Suprapubic skin (tissue), 4 donors: ENCODE results near the gene FNBP1L. TPM values are rescaled to one million over a fixed set of nuclear protein-coding genes. Genes with fewer than 3 reads are reported as not detected.

Source experiments
- DNase-seq, 2 donors: peaks; one replicate each; pipeline ENCODE4 v3.0.0-alpha.2; 2019; ENCODE audit warnings: low spot score in 2 of 2
- H3K27ac ChIP-seq: fragments of 200-600 bp; sonication (generic); one replicate; pipeline ENCODE4 v1.5.1; 2019
- H3K27me3 ChIP-seq: fragments of 200-600 bp; sonication (generic); one replicate; pipeline ENCODE4 v1.5.1; 2019
- H3K36me3 ChIP-seq: fragments of 200-600 bp; sonication (generic); one replicate; pipeline ENCODE4 v1.5.1; 2019
- H3K4me1 ChIP-seq: fragments of 200-600 bp; sonication (generic); one replicate; pipeline ENCODE4 v1.5.1; 2019
- H3K4me3 ChIP-seq: fragments of 200-600 bp; sonication (generic); one replicate; pipeline ENCODE4 v1.5.1; 2019; ENCODE audit warnings: mild to moderate bottlenecking
- H3K9me3 ChIP-seq: fragments of 200-600 bp; sonication (generic); one replicate; pipeline ENCODE4 v1.5.1; 2019
- EP300 ChIP-seq: sonication (generic); formaldehyde crosslinking; IDR thresholded peaks from one replicate; pipeline ENCODE4 v1.6.1; 2017; ENCODE audit warnings: antibody characterized with exemption
- POLR2A ChIP-seq, 2 donors: fragments of 450-650 bp; IDR thresholded peaks; one replicate each; pipeline ENCODE4 v1.6.1; 2017; ENCODE audit warnings: antibody characterized with exemption in 2 of 2, mild to moderate bottlenecking in 2 of 2, moderate library complexity in 2 of 2
- POLR2AphosphoS5 ChIP-seq, 3 donors: sonication (generic); formaldehyde crosslinking; IDR thresholded peaks; one replicate each; pipeline ENCODE4 v1.6.1; 2017; ENCODE audit warnings: antibody characterized with exemption in 3 of 3
- WGBS: methylation state at CpG from one replicate; pipeline ENCODE4 v1.1.5; 2018; 5-methylcytosine and 5-hydroxymethylcytosine counted together
- total RNA-seq, 4 donors: library from RNA; depleted of rRNA; stranded (reverse); fragments of >200 nt; gene quantifications; one replicate each; pipeline ENCODE4 v1.1.0, GENCODE V29; 2016
- TF ChIP-seq, protein P1 (sequence below), 2 donors: fragments of 200-600 bp in 1 of 2; fragments of 450-650 bp in 1 of 2; sonication (generic) in 1 of 2; IDR thresholded peaks; one replicate each; pipeline ENCODE4 v1.5.1; 2016 to 2019; ENCODE audit warnings: antibody characterized with exemption in 2 of 2, mild to moderate bottlenecking in 1 of 2, moderate library complexity in 1 of 2

FNBP1L gene
- total RNA-seq, 4 donors from 2014 or later: 18.6 to 60.8 (median 25.2) TPM

DNA sequence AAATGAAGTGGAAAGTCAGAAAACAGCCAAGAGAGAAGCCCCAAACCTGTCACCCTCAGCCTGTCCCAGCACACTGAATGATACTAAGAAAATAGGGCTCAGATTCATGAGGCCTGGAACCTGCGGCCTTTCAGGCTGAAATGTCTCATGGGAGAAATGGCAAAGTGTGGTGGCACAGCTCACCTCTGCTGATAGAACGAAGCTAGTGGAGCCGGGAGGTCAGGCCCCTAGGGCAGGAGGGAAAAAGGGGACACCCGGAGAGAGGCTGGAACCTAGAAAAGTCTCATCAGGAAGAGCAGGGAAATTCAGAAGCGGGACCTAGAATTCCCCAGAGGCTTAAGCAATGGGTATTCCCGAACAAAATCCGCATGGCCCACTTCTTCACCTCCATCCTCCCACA lies 126.6 kb downstream of the FNBP1L start:
- Histone ChIP-seq H3K36me3 (peaks cover 53% of the 10 kb centered on the region), H3K27me3 (no peaks in the 10 kb centered on the region), H3K27ac (no peak overlapping the region), H3K4me3 (no peak overlapping the region), H3K4me1 (peaks cover 8% of the 10 kb centered on the region), H3K9me3 (no peaks in the 10 kb centered on the region)
- no peak for TF ChIP-seq POLR2AphosphoS5 (IDR thresholded peaks at IDR 0.05)
- TF ChIP-seq, protein P1, sequence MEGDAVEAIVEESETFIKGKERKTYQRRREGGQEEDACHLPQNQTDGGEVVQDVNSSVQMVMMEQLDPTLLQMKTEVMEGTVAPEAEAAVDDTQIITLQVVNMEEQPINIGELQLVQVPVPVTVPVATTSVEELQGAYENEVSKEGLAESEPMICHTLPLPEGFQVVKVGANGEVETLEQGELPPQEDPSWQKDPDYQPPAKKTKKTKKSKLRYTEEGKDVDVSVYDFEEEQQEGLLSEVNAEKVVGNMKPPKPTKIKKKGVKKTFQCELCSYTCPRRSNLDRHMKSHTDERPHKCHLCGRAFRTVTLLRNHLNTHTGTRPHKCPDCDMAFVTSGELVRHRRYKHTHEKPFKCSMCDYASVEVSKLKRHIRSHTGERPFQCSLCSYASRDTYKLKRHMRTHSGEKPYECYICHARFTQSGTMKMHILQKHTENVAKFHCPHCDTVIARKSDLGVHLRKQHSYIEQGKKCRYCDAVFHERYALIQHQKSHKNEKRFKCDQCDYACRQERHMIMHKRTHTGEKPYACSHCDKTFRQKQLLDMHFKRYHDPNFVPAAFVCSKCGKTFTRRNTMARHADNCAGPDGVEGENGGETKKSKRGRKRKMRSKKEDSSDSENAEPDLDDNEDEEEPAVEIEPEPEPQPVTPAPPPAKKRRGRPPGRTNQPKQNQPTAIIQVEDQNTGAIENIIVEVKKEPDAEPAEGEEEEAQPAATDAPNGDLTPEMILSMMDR (IDR thresholded peaks at IDR 0.05): no peak
- TF ChIP-seq POLR2A (IDR thresholded peaks at IDR 0.05): no peak
- no peak for TF ChIP-seq EP300
- 87% methylated on average over 7 of the region's 7 CpGs for WGBS
- DNase-seq: no peak

DNA sequence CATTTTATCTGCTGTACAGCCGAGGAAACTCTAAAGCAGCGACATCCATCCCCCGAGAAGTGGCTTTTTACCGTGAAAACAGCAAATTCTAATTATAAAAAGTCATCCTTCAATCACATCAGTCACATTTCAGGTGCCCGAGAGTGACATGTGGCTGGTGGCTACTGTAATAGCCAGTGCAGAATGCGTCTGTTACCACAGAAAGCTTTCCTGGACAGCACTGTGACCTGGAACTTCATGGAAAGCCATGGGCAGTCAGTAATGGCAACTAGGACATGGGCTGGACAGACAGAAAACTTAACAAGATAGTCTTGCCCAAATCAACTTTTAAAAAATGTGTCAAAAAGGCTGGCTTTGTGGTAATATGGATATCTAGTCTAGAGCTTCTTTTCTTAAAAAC lies 127.1 kb downstream of the FNBP1L start:
- H3K4me1 ChIP-seq: peaks cover 12% of the 10 kb centered on the region
- DNase-seq: no peak
- peaks cover 53% of the 10 kb centered on the region for H3K36me3 ChIP-seq
- TF ChIP-seq, protein P1 (IDR thresholded peaks at IDR 0.05): no peak
- no peak for TF ChIP-seq EP300
- TF ChIP-seq POLR2A (IDR thresholded peaks at IDR 0.05): no peak
- no peak for TF ChIP-seq POLR2AphosphoS5 (IDR thresholded peaks at IDR 0.05)
- H3K4me3 ChIP-seq: no peak overlapping the region
- no peaks in the 10 kb centered on the region for H3K27me3 ChIP-seq
- 93% methylated on average over 6 of the region's 6 CpGs for WGBS
- no peak overlapping the region for H3K27ac ChIP-seq
- H3K9me3 ChIP-seq: no peaks in the 10 kb centered on the region

DNA sequence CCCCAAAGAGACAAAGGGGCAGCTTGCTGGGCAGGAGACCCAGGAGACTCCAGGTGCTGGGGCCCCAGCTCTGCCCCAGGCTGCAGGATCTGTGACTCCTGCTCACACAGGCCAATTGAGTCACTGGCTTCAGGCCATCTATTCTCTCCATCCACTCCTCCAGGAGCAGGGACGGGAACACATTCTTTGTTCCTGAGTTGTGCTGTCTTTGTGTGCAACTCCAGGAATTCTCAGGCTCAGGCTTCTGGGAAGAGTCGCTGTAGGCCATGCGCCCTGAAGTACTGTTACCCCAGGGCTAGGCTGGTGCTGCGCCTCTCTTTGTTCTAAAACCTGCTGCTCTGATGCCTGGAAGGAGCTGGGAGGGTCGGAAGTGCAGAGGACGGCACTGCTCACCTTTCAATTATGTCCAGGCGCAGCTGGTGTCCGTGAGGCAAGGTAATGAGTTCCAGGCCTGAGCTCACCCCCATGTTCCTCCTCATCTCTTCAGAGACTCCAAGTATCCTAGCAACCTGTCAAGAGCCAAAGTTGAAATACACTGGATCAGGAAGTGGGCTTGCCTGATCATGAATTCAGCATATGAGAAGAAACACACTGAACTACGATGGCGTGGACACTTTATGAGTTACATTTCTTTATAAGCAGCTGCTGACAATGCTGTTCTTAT lies 127.8 kb downstream of the FNBP1L start:
- TF ChIP-seq, protein P1 (IDR thresholded peaks at IDR 0.05): no peak
- no peak for TF ChIP-seq POLR2AphosphoS5 (IDR thresholded peaks at IDR 0.05)
- TF ChIP-seq EP300: no peak
- no peak for TF ChIP-seq POLR2A (IDR thresholded peaks at IDR 0.05)
- no peak for DNase-seq
- no peak overlapping the region for H3K4me3 ChIP-seq
- H3K4me1 ChIP-seq: peaks cover 15% of the 10 kb centered on the region
- no peaks in the 10 kb centered on the region for H3K27me3 ChIP-seq
- H3K36me3 ChIP-seq: peaks cover 49% of the 10 kb centered on the region
- H3K27ac ChIP-seq: no peak overlapping the region
- 75% methylated on average over 5 of the region's 10 CpGs for WGBS
- no peaks in the 10 kb centered on the region for H3K9me3 ChIP-seq

DNA sequence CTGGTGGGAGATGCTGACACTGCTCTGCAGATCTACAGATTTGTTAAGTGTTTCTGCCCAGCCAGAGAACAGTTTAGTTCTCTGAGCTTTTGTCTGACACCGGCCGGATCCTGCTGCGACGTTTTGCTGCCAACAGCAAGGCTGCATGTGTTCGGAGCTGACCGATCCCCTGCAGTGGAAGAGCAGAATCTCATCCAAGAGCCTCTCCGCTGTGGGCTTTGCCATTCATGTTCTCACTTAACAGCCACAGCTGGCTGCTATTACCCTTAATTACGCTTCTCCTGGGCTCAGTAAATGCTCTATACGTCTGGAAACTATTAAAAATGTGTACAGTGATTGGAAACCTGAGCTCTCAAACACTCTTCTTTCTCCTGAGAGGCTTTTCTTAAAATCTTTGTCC lies 128.4 kb downstream of the FNBP1L start:
- no peaks in the 10 kb centered on the region for H3K9me3 ChIP-seq
- 49% methylated on average over 9 of the region's 9 CpGs for WGBS
- peaks cover 15% of the 10 kb centered on the region for H3K4me1 ChIP-seq
- H3K4me3 ChIP-seq: no peak overlapping the region
- TF ChIP-seq, protein P1 (IDR thresholded peaks at IDR 0.05): no peak
- TF ChIP-seq POLR2A (IDR thresholded peaks at IDR 0.05) (no peak), POLR2AphosphoS5 (IDR thresholded peaks at IDR 0.05) (no peak), EP300 (no peak)
- H3K36me3 ChIP-seq: peaks cover 46% of the 10 kb centered on the region
- no peaks in the 10 kb centered on the region for H3K27me3 ChIP-seq
- no peak for DNase-seq
- no peak overlapping the region for H3K27ac ChIP-seq

DNA sequence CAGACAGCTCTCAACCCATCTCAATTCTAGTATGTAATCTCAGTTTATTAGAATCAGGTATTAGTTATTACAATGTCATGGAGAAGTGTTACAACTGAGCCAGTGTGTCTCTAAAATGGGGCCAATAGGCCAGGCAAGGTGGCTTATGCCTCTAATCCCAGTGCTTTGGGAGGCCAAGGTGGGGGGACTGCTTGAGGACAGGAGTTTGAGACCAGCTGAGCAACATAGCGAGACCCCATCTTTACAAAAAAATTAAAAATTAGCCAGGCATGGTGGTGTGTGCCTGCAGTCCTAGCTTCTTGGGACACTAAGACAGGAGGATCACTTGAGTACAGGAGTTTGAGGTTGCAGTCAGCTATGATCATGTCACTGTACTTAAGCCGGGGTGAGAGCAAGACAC lies 128.8 kb downstream of the FNBP1L start:
- H3K27me3 ChIP-seq: no peaks in the 10 kb centered on the region
- peaks cover 43% of the 10 kb centered on the region for H3K36me3 ChIP-seq
- peaks cover 15% of the 10 kb centered on the region for H3K4me1 ChIP-seq
- TF ChIP-seq, protein P1 (IDR thresholded peaks at IDR 0.05): no peak
- TF ChIP-seq POLR2AphosphoS5 (IDR thresholded peaks at IDR 0.05) (no peak), POLR2A (IDR thresholded peaks at IDR 0.05) (no peak), EP300 (no peak)
- no peak overlapping the region for H3K4me3 ChIP-seq
- no peaks in the 10 kb centered on the region for H3K9me3 ChIP-seq
- no peak overlapping the region for H3K27ac ChIP-seq
- WGBS: 100% methylated on average over 2 of the region's 2 CpGs
- no peak for DNase-seq
